Right hindlimb (tissue), 1 donor: ENCODE results near the gene TSPAN12.
"Not testable (repeated sequence)": the region's sequence is repeated elsewhere in the genome, so short reads cannot be mapped to it uniquely, and the experiment has no call there.

Experiments used
- DNase-seq: peaks from one replicate; pipeline ENCODE4 v3.0.0-alpha.2; 2018

TSPAN12 gene

DNA sequence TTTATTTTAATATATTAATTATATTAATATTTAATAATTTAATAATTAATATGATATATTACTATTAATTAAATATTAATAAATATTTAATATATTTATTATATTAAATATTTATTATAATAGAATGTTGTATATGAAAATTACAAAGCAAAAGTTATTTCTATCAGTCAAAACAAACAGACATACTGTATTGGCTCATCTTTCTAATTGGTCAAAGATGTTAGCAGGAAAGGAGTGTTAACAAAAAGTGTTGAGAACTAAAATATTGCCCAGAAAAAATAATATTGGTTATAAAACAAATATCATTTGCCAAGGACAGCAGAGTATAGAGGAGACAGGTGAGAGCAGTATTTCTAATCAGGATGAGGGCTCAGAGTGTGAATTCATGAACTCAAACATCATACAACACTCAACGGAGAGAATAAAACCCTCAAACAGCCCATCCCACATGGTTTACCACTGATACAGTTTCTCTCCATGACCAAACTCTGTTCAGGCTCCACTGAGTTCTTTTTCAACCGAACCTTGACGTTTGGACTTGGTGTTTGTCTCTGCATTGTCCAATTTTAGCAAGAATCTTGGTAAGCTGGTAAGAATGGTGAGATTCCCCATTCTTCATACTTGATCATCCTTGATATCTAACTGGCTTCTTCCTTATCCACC is 58.0 kb downstream of the TSPAN12 start:
- no peak for DNase-seq

DNA sequence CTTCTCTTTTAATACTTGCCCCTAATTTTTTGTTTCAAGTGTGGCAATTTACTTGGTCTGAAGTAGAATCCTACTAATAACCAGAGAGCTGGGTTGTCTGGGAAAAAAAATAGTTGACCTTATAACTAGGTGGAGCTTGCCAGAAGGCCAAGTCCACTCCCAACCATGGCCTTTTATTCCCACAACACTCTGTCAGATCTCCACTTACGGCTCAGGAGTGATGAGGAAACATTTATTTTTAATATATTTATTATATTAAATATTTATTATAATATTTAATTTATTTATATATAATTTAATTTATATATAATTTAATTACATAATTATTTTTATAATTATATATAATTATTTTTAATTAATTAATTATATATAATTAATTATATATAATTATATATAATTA is 58.8 kb downstream of the TSPAN12 start:
- no peak for DNase-seq

DNA sequence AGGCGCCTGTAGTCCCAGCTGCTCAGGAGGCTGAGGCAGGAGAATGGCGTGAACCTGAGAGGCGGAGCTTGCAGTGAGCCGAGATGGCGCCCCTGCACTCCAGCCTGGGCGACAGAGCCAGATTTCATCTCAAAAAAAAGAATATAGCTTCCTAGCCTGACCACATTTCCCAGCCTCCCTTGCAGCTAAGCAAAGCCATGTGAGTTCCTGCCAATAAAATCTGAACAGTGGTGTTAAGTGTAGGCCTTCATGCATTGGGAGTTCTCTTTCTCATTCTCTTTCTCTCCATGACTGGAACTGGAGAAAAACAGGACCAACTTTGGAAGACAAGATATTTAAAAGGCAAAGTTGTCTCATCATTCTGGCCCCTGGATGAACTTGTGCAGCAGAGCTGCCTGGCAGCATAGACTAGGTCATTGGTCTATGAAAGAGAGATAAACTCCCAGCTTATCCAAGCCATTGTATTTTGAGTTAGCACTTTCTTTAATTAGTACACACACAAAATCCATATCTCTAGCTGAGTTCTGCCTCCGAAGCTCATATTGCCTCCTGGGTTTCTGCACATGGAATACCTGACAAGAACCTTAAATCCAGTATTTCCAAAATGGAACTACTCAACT is 60.8 kb downstream of the TSPAN12 start:
- DNase-seq, result no peak

- DNase-seq, result no peak
These were observed 63.7 kb downstream of the TSPAN12 start for GRCh38 chr7:120794106-120794729.

DNA sequence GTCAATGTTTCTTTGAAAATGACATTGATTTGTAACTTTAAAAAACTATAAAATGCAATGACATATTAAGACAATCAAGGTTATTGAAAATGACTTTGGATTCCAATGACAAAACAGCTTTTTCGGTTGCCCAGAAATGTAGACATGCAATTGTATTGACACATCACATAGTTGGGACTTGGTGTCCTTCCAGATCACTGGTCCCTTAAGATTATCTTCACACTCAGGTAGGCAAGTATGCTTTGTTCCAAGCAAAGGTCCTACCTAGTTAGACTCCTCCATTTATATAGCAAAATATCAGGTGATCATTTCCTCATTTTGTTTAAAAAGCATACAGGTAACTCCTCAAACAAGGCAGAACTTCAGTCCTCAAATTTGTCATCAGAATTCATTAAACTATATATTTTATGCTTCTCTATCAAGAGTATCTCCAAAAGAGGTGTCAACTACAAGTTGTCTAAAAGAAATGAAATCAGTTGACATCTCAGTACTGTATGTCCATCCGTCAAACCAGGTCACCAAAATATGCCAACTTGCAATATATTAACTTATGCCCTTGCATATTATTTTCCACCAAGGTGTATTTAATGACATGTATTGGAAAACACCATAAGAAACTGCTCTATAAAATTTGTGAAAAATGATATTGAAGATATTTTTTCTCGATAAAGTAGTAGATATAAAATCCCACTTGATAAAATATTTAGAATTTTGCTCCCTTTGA is 64.6 kb downstream of the TSPAN12 start:
- DNase-seq, result no peak

GRCh38 chr7:120792861-120793130 is 65.1 kb downstream of the TSPAN12 start:
- DNase-seq, result no peak

DNA sequence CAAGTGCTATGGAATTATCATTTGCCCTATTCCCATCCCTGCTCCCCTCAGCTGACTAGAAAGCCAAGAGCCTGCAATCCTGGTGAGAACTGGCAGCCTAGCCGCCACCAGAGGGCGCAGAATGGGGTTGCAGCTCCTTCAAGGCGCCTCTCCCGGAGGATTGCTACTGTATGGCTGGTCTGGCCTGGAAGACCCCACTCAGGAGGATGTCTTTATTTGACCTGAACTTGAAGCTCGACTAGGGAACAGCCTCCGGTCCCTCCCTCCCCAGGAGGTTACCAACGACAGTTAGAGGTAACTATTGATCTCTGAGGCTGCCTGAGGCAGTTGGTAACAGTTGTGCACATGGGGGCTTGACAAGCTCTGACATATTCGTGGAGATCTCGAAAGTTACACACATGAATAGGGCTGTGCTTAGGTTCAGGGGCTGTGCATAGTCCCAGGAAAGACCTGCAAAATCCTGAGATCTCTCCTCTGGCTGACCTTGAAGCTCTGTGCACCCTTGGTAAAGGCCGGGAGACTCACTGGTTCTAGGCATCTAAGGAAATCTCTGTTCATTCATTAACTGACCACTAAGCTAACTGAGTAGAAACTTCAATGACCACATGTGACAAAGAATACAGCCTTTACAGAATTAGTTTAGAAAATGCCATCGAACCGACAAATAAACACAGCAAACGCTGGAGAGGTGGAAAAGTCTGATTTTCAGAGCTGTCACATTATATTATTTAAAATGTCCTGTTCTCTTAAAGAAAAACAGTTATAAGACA is 65.7 kb downstream of the TSPAN12 start:
- DNase-seq, result peak; percentile 75

- no peak for DNase-seq
These were observed 72.8 kb downstream of the TSPAN12 start for GRCh38 chr7:120785095-120785494.

DNA sequence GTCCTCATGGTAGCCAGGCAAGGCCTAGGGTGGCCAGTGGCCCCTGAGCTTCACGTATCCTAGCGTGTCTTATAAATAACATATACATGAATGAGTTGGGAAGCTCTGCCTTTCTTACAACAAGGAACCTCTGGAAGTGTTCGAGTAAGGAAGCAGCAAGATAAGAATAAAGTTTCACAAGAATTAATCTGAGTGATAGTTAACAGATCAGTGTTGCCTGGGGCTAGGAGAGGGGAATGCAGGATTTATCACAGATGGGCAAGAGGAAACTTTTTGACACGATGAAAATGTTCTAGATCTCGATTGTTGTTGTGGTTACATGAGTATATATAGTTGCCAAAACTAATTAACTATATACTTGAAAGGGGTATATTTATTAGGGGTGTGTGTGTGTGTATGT is 74.2 kb downstream of the TSPAN12 start:
- DNase-seq, result no peak

DNA sequence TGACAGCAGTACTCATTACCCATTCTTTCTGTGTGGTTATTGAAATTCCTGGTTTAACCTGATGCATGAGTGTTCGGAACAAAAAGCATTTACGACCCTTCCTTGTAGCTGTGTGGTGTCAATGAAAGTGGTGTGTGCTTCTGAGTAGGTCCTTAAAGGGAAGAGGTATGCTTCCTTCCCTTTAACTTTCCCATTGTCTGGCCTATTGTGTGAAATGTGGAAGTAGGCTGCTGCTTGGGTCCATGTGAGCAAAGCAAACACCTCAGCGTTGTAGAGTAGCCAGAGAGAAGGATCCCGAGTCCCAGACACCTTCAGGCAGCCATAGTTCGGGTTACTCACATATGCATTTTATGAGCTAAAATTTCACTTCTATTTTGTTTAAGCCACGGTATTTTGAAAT is 74.7 kb downstream of the TSPAN12 start:
- no peak for DNase-seq

GRCh38 chr7:120781924-120782323 is 76.0 kb downstream of the TSPAN12 start:
- not testable (repeated sequence) for DNase-seq

DNA sequence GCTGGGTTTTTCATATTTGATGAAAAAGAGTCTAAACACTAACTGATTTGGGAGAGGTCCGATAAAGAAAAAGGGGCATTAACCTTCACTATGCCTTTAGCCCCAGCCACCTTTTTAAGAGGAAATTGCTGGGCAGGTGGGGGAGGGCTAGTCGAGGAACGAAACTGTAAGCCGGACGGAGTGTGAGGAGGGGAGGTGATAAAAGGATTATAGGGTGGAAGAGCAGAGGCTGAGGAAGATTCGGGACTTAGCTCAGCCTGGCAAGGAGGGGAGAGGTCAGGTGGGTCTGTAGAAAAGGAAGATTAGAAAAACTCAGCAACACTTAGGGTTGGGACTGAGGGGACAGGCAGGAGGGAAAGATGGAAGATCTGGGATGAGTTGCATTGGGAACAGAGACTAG is 77.0 kb downstream of the TSPAN12 start:
- no peak for DNase-seq

GRCh38 chr7:120780451-120780850 is 77.5 kb downstream of the TSPAN12 start:
- not testable (repeated sequence) for DNase-seq

DNA sequence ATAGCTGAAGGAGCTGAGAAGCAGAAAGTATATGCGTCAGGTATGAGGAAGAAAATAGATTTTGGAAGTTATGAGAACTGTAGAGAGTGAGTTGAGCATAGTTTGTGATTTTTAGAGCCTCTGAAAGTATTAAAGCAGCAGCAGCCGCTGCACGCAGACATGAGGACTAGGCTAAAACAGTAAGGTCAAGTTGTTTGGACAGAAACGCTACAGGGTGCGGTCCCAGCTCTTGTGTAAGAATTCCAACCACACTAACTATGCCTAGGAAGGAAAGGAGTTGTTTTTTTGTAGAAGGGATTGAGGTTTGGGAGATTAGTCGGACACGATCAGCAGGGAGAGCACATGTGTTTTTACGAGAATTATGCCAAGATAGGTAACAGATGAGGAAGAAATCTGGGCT is 78.9 kb downstream of the TSPAN12 start:
- not testable (repeated sequence) for DNase-seq

DNA sequence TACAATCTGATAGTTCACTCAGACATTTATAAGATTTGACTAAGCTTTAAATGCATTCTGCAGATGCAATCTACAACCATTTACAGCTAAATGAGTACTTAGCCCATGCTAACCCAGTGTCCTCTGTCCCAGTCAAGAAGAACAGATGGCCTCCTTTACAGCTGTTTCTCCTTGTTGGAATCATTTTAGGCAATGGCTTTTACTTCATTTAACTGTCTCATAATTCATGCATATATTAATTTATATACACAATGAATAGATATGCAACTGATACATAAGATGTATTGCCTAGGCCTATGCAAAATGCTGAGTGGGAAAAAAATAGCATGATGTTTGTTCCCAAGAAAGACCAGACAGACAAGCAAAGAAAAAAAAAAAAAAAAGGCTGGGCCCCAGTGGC is 82.2 kb downstream of the TSPAN12 start:
- no peak for DNase-seq

GRCh38 chr7:120774481-120774880 is 83.5 kb downstream of the TSPAN12 start:
- DNase-seq, result no peak

DNA sequence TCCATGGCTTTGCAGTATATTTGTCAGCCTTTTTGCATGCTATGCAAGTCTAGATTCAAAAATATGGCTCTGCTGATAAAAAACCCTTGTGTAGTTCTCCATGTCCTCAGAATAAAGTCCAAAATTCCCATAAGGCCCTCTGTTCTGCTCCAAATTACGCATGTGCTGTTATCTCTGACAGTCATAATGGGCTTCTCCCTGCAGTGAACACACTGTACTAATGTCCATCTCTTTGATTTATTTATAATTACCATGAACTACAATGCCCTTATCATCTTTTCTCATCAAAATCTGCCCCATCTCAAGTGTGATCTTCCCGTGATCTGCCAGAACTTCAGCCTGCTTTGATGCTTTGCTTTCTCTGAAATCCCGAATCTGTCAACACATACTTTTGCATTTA is 87.7 kb downstream of the TSPAN12 start:
- DNase-seq, result no peak

- no peak for DNase-seq
These were observed 97.1 kb downstream of the TSPAN12 start for GRCh38 chr7:120760851-120761250.

- DNase-seq, result no peak
These were observed 97.9 kb downstream of the TSPAN12 start for GRCh38 chr7:120760050-120760449.

DNA sequence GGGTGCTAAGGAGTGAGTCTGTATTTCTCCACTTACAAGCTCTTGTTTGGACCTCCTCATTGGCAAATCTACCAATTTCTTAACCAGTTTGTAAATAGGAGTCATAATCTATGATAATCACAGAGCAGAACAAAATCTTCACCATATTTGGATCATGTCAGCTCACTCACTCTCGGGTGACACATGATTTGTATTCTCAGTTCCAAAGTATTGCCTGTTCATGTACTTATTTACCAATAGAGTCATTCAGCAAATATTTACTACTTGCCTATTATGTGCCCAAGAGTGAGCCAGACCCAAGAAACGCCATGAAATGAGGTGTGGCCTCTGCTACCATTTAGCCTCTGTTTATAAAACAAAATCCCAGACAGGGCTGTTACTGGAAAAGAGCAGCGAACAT is 114.8 kb downstream of the TSPAN12 start:
- DNase-seq, result no peak

GRCh38 chr7:120742372-120742771 is 115.6 kb downstream of the TSPAN12 start:
- peak; percentile 31 for DNase-seq

- DNase-seq, result no peak
These were observed 116.4 kb downstream of the TSPAN12 start for GRCh38 chr7:120741371-120742042.

- no peak for DNase-seq
These were observed 117.6 kb downstream of the TSPAN12 start for GRCh38 chr7:120740348-120740747.
